Fibroblast of gingiva (primary cell): ENCODE data around the gene TAF11L14.

Experiments
- DNase-seq: peaks from one replicate; pipeline ENCODE4 v3.0.0-alpha.2; 2011; ENCODE audit warnings: low read depth

TAF11L14 gene

DNA sequence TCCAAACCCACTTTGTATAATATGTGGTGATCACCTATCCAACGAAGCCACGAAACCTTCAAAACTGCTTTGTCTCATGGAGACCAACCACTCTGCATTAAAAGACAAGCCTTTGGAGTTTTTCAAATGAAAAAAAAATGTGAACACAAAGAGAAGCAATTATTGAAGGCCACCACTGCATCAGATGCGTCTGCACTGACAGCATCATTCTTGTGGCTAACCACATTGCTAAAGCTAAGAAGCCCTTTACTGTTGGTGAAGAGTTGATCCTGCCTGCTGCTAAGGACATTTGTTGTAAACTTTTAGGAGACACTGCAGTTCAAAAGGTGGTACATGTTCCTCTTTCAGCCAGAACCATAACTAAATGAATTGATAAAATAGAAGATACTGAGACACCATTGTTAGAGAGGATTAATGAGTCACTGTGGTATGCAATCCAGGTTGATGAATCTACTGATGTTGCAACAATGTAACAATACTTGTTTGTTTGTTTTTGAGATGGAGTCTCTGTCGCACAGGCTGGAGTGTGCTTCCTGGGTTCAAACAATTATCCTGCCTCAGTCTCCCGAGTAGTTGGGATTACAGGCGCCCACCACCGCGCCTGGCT lies 45.4 kb downstream of the TAF11L14 start:
- DNase-seq = no peak

DNA sequence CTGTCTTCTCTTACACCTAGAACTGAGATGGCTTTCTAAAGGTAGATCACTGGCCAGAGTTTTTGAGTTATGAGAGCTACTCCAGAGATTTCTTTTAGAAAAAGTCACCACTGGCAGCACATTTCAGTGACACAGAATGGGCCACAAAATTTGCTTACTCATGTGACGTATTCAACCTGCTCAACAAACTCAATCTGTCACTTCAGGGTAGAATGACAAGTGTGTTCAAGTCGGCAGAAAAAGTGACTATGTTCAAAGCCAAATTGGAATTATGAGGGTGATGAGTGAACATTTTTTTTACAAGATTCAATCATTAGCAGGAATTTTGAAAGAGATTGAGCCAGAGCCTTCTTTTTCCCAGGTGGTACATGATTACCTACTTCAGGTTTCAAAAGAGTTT lies 46.5 kb downstream of the TAF11L14 start:
- DNase-seq = no peak
